Stomach (tissue), 19 donors: ENCODE data around the gene ZDBF2. TPM values are rescaled to one million over a fixed set of nuclear protein-coding genes. Genes with fewer than 3 reads are reported as not detected.
A peak's percentile ranks its signal among the peaks of the same experiment; 100 is the strongest.
"Not testable (repeated sequence)": the region's sequence is repeated elsewhere in the genome, so short reads cannot be mapped to it uniquely, and the experiment has no call there.

Source experiments
- DNase-seq, 2 donors: peaks; one replicate each; pipeline versions ENCODE4 v3.0.0 to v3.0.0-alpha.2; 2013 to 2019
- H3K27ac ChIP-seq, 5 donors: fragments of 200-600 bp in 4 of 5; sonication (generic) in 4 of 5; one replicate each; pipeline ENCODE4 v1.5.1; 2013 to 2019; ENCODE audit warnings: mild to moderate bottlenecking in 1 of 5, moderate library complexity in 1 of 5
- H3K27me3 ChIP-seq, 3 donors: fragments of 200-600 bp; sonication (generic); one replicate each; pipeline ENCODE4 v1.5.1; 2017 to 2019; ENCODE audit warnings: mixed run types in 1 of 3
- H3K36me3 ChIP-seq, 4 donors: fragments of 200-600 bp; sonication (generic); 1 replicate in 3 of 4; 2 replicates in 1 of 4; pipeline ENCODE4 v1.5.1; 2016 to 2019
- H3K4me1 ChIP-seq, 4 donors: fragments of 200-600 bp; sonication (generic); one replicate each; pipeline ENCODE4 v1.5.1; 2016 to 2019
- H3K4me3 ChIP-seq, 4 donors: fragments of 200-600 bp; sonication (generic) in 3 of 4; one replicate each; pipeline ENCODE4 v1.5.1; 2016 to 2019; ENCODE audit warnings: mild to moderate bottlenecking in 1 of 4
- H3K9me3 ChIP-seq, 4 donors: fragments of 200-600 bp; sonication (generic); one replicate each; pipeline ENCODE4 v1.5.1; 2016 to 2019
- EP300 ChIP-seq: sonication (generic); formaldehyde crosslinking; IDR thresholded peaks from one replicate; pipeline ENCODE4 v1.6.1; 2017; ENCODE audit warnings: antibody characterized with exemption
- POLR2A ChIP-seq, 4 donors: fragments of 450-650 bp; IDR thresholded peaks; one replicate each; pipeline ENCODE4 v1.6.1; 2016; ENCODE audit warnings: antibody characterized with exemption in 4 of 4, control low read depth in 2 of 4, mild to moderate bottlenecking in 1 of 4, moderate library complexity in 1 of 4
- POLR2AphosphoS5 ChIP-seq, 3 donors: sonication (generic); formaldehyde crosslinking; IDR thresholded peaks; one replicate each; pipeline ENCODE4 v1.6.1; 2016; ENCODE audit warnings: antibody characterized with exemption in 3 of 3
- WGBS, 5 donors: extraction: QIAGEN DNeasy Blood & Tissue Kit in 3 of 5; methylation state at CpG; one replicate each; pipeline versions ENCODE4 v1.1.5 to v1.1.7; 2013 to 2018; 5-methylcytosine and 5-hydroxymethylcytosine counted together
- intact Hi-C: fragments of 100-400 bp; cut with DNase I; formaldehyde crosslinking; loops from one replicate; pipeline ENCODE4 v1.15.1; 2023; ENCODE audit warnings: low total_unique reads
- long read RNA-seq, 10 donors: transcript quantifications; one replicate each; lab custom pipeline, GENCODE V29; 2026
- polyA plus RNA-seq, 3 donors: library from polyadenylated mRNA; stranded (reverse); fragments of 200-250 nt; gene quantifications; one replicate each; pipeline ENCODE4 v1.2.3, GENCODE V29; 2013
- total RNA-seq, 5 donors: library from RNA; depleted of rRNA; stranded (reverse); fragments of >200 nt; gene quantifications; one replicate each; pipeline versions ENCODE4 v1.1.0 to v1.2.3, GENCODE V29; 2014 to 2016
- TF ChIP-seq, protein P1 (sequence below), 7 experiments: fragments of 450-650 bp in 4 of 7; fragments of 200-600 bp in 3 of 7; sonication (generic) in 3 of 7; IDR thresholded peaks; one replicate each; pipeline ENCODE4 v1.5.1; 2016 to 2019; ENCODE audit warnings: antibody characterized with exemption in 7 of 7, control low read depth in 2 of 7, mild to moderate bottlenecking in 1 of 7
- donor health status: healthy with polysubstance abuse.
- donor health status: Bipolar disorder and iron deficiency.
- donor health status: healthy.

Gene ZDBF2
- total RNA-seq (10 to 100 TPM in 2 of 5 donors, 1 to 10 TPM in 3; 5.8 to 38.5 (median 8.9) TPM), polyA plus RNA-seq (1 to 10 TPM in 2 of 3 donors, under 1 TPM in 1; 0.93 to 1.4 (median 1.1) TPM)
- long read RNA-seq, donor 1, full-length matches to known transcripts, result 1 of 1 reads
- long read RNA-seq, donor 1, partial matches to known transcripts, result 0 of 1 reads
- long read RNA-seq, donor 1, other reads (novel, unspliced or antisense), result 0 of 1 reads
- long read RNA-seq, donor 2, result 0 reads
- long read RNA-seq, donor 3, full-length matches to known transcripts, result 1 of 1 reads
- long read RNA-seq, donor 3, partial matches to known transcripts, result 0 of 1 reads
- long read RNA-seq, donor 3, other reads (novel, unspliced or antisense), result 0 of 1 reads
- long read RNA-seq, donor 4, result 0 reads
- long read RNA-seq, donor 5, full-length matches to known transcripts, result 1 of 1 reads
- long read RNA-seq, donor 5, partial matches to known transcripts, result 0 of 1 reads
- long read RNA-seq, donor 5, other reads (novel, unspliced or antisense), result 0 of 1 reads
- long read RNA-seq, donor 6, result 0 reads
- long read RNA-seq, donor 7, full-length matches to known transcripts, result 1 of 1 reads
- long read RNA-seq, donor 7, partial matches to known transcripts, result 0 of 1 reads
- long read RNA-seq, donor 7, other reads (novel, unspliced or antisense), result 0 of 1 reads
- long read RNA-seq, donor 8, result 0 reads
- long read RNA-seq, donor 9, result 0 reads
- long read RNA-seq, donor 10, result 0 reads

DNA sequence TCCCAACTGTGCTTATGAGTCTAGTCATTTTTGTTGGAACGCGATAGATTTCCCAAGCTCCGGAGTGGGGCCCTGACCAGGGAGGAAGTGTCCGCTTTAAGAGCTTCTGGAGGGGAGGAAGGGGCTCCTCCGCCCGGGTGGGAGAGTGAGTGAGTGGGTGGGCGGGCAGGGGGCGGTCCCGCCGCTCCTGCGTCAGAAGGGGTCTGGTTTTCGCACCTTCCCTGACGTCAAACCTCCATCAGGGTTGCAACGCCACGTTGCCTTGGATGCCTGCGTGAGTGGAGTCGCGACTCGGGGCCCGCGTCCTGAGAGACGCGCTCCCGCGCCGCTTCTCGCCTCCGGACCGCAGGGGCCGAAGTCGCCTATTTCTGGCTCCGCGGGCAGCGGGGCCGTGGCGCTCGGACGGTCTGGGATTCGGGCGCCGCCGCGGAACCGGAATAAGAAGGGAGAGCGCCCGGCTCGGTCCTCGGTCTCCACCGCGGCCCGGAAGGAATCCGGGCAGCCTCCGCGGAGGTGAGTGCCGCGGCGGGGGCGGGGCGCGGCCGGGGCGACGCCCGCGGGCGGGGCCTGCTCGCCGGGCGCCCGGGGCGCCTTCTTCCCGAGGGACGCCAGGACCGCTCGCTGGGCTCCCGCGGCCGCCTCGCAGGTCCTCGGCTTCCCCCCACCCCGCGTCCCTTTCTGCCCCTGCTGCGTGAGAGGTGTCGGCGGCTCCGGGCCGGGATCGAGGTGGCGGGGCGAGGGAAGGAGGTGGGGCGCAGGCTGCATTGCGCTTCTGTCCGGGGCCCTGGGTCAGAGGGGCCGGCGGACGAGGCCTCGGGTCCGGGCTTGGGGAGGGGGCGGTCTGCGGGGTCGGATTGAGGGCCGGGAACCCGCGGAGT lies at the start of gene ZDBF2:
ZDBF2 (plus strand) TSS at position 230 of the 878 bp plus-strand sequence. CDS start 7,187 bp downstream, outside the sequence.
- H3K36me3 ChIP-seq, result no peaks in the 10 kb centered on the region
- H3K27me3 ChIP-seq, result peaks cover 0 to 80% (median 43%) of the 10 kb centered on the region in 3 donors
- H3K4me3 ChIP-seq, result peak within 1 kb of the TSS; percentile 62 to 85 (median 78)
- intact Hi-C loops, result no loop called here
- peak within 1 kb of the TSS; percentile 76 to 84 (median 80) for H3K27ac ChIP-seq
- peaks cover 0 to 25% (median 19%) of the 10 kb centered on the region in 4 donors for H3K4me1 ChIP-seq
- WGBS, 5 donors, result 1 to 4% (median 2%) methylated on average over 19 to 103 of the region's 104 CpGs
- peak; percentile 63 to 91 for DNase-seq
- TF ChIP-seq EP300 (no peak), POLR2AphosphoS5 (IDR thresholded peaks at IDR 0.05) (peak in 2 of 3 donors; percentile 16 to 44)
- H3K9me3 ChIP-seq, result no peaks in the 10 kb centered on the region

DNA sequence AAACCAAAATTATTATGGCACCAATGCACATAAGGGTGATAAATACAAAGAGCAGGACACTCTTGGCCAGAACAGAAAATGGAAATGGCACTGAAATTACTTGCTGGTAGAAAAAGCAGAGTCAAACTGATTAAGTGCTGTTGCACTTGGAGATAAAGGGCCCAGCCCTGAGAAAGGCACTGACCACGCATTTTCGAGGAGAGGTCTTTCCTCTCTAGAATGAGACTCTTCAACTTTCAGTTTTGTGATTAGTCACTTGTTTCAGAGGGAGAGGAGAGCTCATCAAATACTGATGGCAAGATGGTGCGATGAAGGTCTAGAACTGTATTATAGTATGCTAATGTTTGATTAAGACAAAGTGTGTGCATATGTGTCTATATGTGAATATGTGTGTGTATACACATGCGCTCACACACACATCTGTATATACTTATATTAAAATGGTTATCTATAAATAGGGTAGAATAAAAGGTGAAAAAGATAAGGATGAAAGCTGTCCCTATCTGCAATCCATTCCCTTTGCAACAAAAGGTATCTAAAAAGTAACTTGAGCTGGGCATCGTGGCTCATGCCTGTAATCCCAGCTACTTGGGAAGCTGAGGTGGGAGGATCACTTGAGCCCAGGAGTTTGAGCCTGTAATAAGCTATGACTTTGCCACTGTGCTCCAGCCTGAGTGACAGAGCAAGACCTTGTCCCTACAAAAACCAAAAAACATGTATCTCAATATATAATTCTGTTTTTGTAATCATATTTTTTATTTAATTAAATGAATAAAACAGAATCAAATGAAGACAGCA lies 48.8 kb upstream of the ZDBF2 start:
- no peak for TF ChIP-seq POLR2AphosphoS5 (IDR thresholded peaks at IDR 0.05)
- TF ChIP-seq EP300, result no peak
- TF ChIP-seq POLR2A (IDR thresholded peaks at IDR 0.05), result no peak
- TF ChIP-seq, protein P1, sequence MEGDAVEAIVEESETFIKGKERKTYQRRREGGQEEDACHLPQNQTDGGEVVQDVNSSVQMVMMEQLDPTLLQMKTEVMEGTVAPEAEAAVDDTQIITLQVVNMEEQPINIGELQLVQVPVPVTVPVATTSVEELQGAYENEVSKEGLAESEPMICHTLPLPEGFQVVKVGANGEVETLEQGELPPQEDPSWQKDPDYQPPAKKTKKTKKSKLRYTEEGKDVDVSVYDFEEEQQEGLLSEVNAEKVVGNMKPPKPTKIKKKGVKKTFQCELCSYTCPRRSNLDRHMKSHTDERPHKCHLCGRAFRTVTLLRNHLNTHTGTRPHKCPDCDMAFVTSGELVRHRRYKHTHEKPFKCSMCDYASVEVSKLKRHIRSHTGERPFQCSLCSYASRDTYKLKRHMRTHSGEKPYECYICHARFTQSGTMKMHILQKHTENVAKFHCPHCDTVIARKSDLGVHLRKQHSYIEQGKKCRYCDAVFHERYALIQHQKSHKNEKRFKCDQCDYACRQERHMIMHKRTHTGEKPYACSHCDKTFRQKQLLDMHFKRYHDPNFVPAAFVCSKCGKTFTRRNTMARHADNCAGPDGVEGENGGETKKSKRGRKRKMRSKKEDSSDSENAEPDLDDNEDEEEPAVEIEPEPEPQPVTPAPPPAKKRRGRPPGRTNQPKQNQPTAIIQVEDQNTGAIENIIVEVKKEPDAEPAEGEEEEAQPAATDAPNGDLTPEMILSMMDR (IDR thresholded peaks at IDR 0.05), result no peak
- no peak for DNase-seq
- 45 to 71% (median 61%) methylated on average over 5 of the region's 5 CpGs for WGBS, 5 donors
- H3K36me3 ChIP-seq, result no peaks in the 10 kb centered on the region
- H3K4me3 ChIP-seq, result no peak overlapping the region
- peaks cover 0 to 14% (median 12%) of the 10 kb centered on the region in 4 donors for H3K9me3 ChIP-seq
- intact Hi-C loops, result no loop called here
- H3K27me3 ChIP-seq, result peaks cover 0 to 12% (median 0%) of the 10 kb centered on the region in 3 donors
- H3K4me1 ChIP-seq, result no peaks in the 10 kb centered on the region
- H3K27ac ChIP-seq, result no peak overlapping the region

GRCh38 chr2:206228636-206229035 lies 45.8 kb upstream of the ZDBF2 start:
- H3K4me1 ChIP-seq, H3K27me3 ChIP-seq, H3K4me3 ChIP-seq, DNase-seq, H3K9me3 ChIP-seq, intact Hi-C loops, H3K36me3 ChIP-seq, H3K27ac ChIP-seq: not testable (repeated sequence)
- 80 to 91% (median 85%) methylated on average over 9 of the region's 9 CpGs for WGBS, 5 donors

GRCh38 chr2:206229642-206230041 lies 44.8 kb upstream of the ZDBF2 start:
- TF ChIP-seq POLR2A (IDR thresholded peaks at IDR 0.05), result no peak
- no peak for TF ChIP-seq POLR2AphosphoS5 (IDR thresholded peaks at IDR 0.05)
- TF ChIP-seq, protein P1 (IDR thresholded peaks at IDR 0.05), result no peak
- no peak for TF ChIP-seq EP300
- no peak for DNase-seq
- Histone ChIP-seq H3K27ac (no peak overlapping the region), H3K36me3 (no peaks in the 10 kb centered on the region), H3K27me3 (peaks cover 0 to 3% (median 0%) of the 10 kb centered on the region in 3 donors), H3K4me3 (no peak overlapping the region), H3K9me3 (peaks cover 0 to 4% (median 2%) of the 10 kb centered on the region in 4 donors), H3K4me1 (no peaks in the 10 kb centered on the region)
- intact Hi-C loops, result no loop called here
